MM.1S (cell line): ENCODE data around the gene MYO1B.
A peak's percentile ranks its signal among the peaks of the same experiment; 100 is the strongest.

Experiments
- DNase-seq: peaks from one replicate; pipeline ENCODE4 v3.0.0-alpha.2; 2015
- H2AFZ ChIP-seq: fragments of 300-600 bp; sonication (generic); 2 replicates; pipeline ENCODE4 v1.6.0; 2016; ENCODE audit warnings: antibody characterized with exemption, low read length
- H3F3A ChIP-seq: fragments of 300-600 bp; sonication (generic); 2 replicates; pipeline ENCODE4 v1.6.1; 2016; ENCODE audit warnings: mild to moderate bottlenecking, antibody characterized with exemption, low read length, moderate library complexity, mixed read lengths; ENCODE audit not compliant: insufficient read depth
- H3K27ac ChIP-seq: fragments of 300-600 bp; sonication (generic); 2 replicates; pipeline ENCODE4 v1.5.1; 2016; ENCODE audit warnings: mild to moderate bottlenecking, low read length
- H3K27me3 ChIP-seq: fragments of 300-600 bp; sonication (generic); replicated peaks from 2 replicates; pipeline ENCODE4 v1.6.0; 2016; ENCODE audit warnings: low read length; ENCODE audit not compliant: insufficient read depth
- H3K36me3 ChIP-seq: fragments of 300-600 bp; sonication (generic); replicated peaks from 2 replicates; pipeline ENCODE4 v1.6.1; 2016; ENCODE audit warnings: mild to moderate bottlenecking, low read length, mixed read lengths; ENCODE audit not compliant: insufficient read depth
- H3K4me1 ChIP-seq: fragments of 300-600 bp; sonication (generic); 2 replicates; pipeline ENCODE4 v1.6.1; 2016; ENCODE audit warnings: low read length, mixed read lengths
- H3K4me2 ChIP-seq: fragments of 300-600 bp; sonication (generic); 2 replicates; pipeline ENCODE4 v1.6.0; 2016; ENCODE audit warnings: low read depth, low read length
- H3K4me3 ChIP-seq: fragments of 300-600 bp; sonication (generic); 2 replicates; pipeline ENCODE4 v1.5.1; 2016; ENCODE audit warnings: low read length, mixed read lengths
- H3K79me2 ChIP-seq: fragments of 300-600 bp; sonication (generic); 2 replicates; pipeline ENCODE4 v1.6.1; 2016; ENCODE audit warnings: mixed run types, low read length, mixed read lengths
- H3K9ac ChIP-seq: fragments of 300-600 bp; sonication (generic); 2 replicates; pipeline ENCODE4 v1.6.1; 2016; ENCODE audit warnings: low read length, mixed read lengths
- H3K9me2 ChIP-seq: fragments of 300-600 bp; sonication (generic); replicated peaks from 2 replicates; pipeline ENCODE4 v1.6.1; 2016; ENCODE audit warnings: mild to moderate bottlenecking, low read length, mixed read lengths; ENCODE audit not compliant: insufficient read depth
- H3K9me3 ChIP-seq: fragments of 300-600 bp; sonication (generic); replicated peaks from 2 replicates; pipeline ENCODE4 v1.6.1; 2016; ENCODE audit warnings: mild to moderate bottlenecking, low read length, mixed read lengths; ENCODE audit not compliant: insufficient read depth
- H4K20me1 ChIP-seq: fragments of 300-600 bp; sonication (generic); 2 replicates; pipeline ENCODE4 v1.6.1; 2016; ENCODE audit warnings: mild to moderate bottlenecking, low read length, moderate library complexity, mixed read lengths; ENCODE audit not compliant: insufficient read depth
- EZH2 ChIP-seq: fragments of 300-600 bp; sonication (generic); optimal IDR thresholded peaks from 2 replicates; pipeline ENCODE3; 2017; ENCODE audit warnings: low read depth, mild to moderate bottlenecking, antibody characterized with exemption, low read length, mixed read lengths
- EZH2phosphoT487 ChIP-seq: fragments of 300-600 bp; sonication (generic); IDR thresholded peaks from 2 replicates; pipeline ENCODE4 v1.6.1; 2018; ENCODE audit warnings: antibody characterized with exemption, low read length
- TF ChIP-seq, protein P1 (sequence below): fragments of 300-600 bp; sonication (generic); IDR thresholded peaks from 2 replicates; pipeline ENCODE4 v1.5.1; 2016; ENCODE audit warnings: antibody characterized with exemption, low read length, mixed read lengths

The MYO1B gene

DNA sequence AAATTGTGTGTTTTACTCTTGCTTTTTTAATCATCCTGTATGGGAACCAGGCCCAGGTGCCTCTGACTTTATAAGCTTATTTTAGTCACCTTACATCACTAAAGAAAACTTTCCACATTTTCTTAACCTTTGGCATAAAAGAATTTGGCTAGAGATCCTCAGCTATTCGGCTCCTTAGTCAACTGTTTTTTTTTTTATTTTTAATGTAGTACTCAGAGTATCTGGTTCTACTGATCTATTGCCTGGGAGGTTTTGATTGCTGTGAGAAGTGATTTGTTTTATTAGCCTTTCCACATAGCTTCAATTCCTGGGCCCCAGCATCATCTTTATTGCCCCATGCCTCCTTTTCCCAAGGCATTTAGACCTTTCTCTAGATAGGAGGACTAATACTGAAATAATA, 121.0 kb downstream of the MYO1B start:
- Histone ChIP-seq H3K9ac (no peak overlapping the region), H3K4me1 (no peaks in the 10 kb centered on the region), H3K9me3 (no peaks in the 10 kb centered on the region), H4K20me1 (no peaks in the 10 kb centered on the region), H3F3A (no peaks in the 10 kb centered on the region), H3K9me2 (no peaks in the 10 kb centered on the region), H3K27me3 (no peaks in the 10 kb centered on the region), H2AFZ (no peak overlapping the region), H3K27ac (no peak overlapping the region), H3K4me2 (no peak overlapping the region), H3K4me3 (no peak overlapping the region), H3K36me3 (no peaks in the 10 kb centered on the region), H3K79me2 (no peaks in the 10 kb centered on the region)
- DNase-seq = no peak
- TF ChIP-seq EZH2 = no peak
- TF ChIP-seq, protein P1, sequence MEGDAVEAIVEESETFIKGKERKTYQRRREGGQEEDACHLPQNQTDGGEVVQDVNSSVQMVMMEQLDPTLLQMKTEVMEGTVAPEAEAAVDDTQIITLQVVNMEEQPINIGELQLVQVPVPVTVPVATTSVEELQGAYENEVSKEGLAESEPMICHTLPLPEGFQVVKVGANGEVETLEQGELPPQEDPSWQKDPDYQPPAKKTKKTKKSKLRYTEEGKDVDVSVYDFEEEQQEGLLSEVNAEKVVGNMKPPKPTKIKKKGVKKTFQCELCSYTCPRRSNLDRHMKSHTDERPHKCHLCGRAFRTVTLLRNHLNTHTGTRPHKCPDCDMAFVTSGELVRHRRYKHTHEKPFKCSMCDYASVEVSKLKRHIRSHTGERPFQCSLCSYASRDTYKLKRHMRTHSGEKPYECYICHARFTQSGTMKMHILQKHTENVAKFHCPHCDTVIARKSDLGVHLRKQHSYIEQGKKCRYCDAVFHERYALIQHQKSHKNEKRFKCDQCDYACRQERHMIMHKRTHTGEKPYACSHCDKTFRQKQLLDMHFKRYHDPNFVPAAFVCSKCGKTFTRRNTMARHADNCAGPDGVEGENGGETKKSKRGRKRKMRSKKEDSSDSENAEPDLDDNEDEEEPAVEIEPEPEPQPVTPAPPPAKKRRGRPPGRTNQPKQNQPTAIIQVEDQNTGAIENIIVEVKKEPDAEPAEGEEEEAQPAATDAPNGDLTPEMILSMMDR = no peak
- TF ChIP-seq EZH2phosphoT487 = no peak

DNA sequence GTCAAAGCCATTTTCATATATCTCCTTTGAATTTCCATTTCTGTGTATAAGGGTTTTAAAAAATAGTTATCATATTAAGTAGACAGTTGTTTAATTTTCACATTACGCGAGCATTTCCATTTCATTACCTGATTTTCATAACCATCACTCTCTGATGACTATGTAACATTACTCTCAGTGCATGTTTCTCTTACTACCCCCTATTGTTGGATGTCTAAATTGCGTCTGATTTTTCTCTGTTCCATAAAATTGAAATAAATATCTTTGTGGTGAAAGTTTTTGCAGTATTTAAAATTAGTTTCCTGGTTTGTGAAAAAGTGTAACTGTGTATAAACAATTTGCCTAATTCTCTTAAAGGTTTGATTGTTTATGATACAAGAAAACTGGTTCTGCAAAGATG, 123.8 kb downstream of the MYO1B start:
- H3K9me2 ChIP-seq = no peaks in the 10 kb centered on the region
- no peaks in the 10 kb centered on the region for H3K36me3 ChIP-seq
- H4K20me1 ChIP-seq = no peaks in the 10 kb centered on the region
- no peaks in the 10 kb centered on the region for H3K9me3 ChIP-seq
- H3K9ac ChIP-seq = no peak overlapping the region
- no peaks in the 10 kb centered on the region for H3K79me2 ChIP-seq
- H2AFZ ChIP-seq = no peak overlapping the region
- no peak for DNase-seq
- no peaks in the 10 kb centered on the region for H3K4me1 ChIP-seq
- H3K27ac ChIP-seq = no peak overlapping the region
- H3F3A ChIP-seq = no peaks in the 10 kb centered on the region
- TF ChIP-seq EZH2phosphoT487 = no peak
- TF ChIP-seq, protein P1 = peak; percentile 33
- no peaks in the 10 kb centered on the region for H3K27me3 ChIP-seq
- no peak overlapping the region for H3K4me2 ChIP-seq
- no peak overlapping the region for H3K4me3 ChIP-seq

DNA sequence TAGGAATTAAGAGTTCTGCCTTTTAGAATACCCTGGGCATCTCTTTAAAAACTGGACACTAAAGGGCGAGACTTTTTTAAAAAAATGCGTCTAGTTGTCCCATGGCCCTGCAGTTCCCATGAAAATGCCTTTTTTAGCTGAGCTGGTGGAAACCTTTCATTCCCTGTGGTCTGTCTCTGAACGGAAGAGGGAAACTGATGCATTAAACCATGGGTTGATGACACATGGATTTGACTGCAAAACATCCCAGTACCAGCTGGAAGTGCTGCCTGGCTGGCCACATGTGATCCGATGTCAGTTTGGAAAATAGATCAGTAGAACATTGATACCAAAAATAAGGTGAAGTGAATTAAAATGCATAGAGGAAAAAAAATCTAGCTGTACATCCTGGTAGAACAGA, 129.2 kb downstream of the MYO1B start:
- Histone ChIP-seq H4K20me1 (no peaks in the 10 kb centered on the region), H3K27me3 (no peaks in the 10 kb centered on the region), H3K4me3 (no peak overlapping the region), H3K4me2 (no peak overlapping the region), H3K27ac (no peak overlapping the region), H3K4me1 (no peaks in the 10 kb centered on the region), H3K9me2 (no peaks in the 10 kb centered on the region), H3K79me2 (no peaks in the 10 kb centered on the region), H3F3A (no peaks in the 10 kb centered on the region), H3K9ac (no peak overlapping the region), H3K36me3 (no peaks in the 10 kb centered on the region), H2AFZ (no peak overlapping the region), H3K9me3 (no peaks in the 10 kb centered on the region)
- TF ChIP-seq, protein P1 = no peak
- no peak for DNase-seq

DNA sequence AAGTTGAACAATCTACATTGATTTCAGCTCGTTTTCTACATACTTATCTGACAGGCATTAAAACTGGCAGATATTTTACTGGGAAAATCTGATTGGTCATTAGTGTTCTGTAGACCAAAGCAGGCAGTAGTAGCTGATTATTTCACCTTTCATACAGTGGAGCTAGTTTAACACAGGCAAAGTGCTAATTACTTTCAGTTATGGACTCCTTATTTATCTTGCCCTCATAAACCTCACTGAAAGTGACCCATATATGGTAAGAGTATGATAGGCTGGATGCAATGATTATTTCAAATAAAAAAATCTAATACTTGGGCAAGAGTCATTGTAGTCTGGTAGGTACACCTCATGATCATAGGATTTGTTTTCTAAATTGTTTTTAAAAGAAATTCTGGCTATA, 129.7 kb downstream of the MYO1B start:
- Histone ChIP-seq H3F3A (no peaks in the 10 kb centered on the region), H3K9ac (no peak overlapping the region), H3K4me3 (no peak overlapping the region), H3K79me2 (no peaks in the 10 kb centered on the region), H3K4me1 (no peaks in the 10 kb centered on the region), H3K36me3 (no peaks in the 10 kb centered on the region), H3K27me3 (no peaks in the 10 kb centered on the region), H3K9me2 (no peaks in the 10 kb centered on the region), H3K4me2 (no peak overlapping the region), H4K20me1 (no peaks in the 10 kb centered on the region), H2AFZ (no peak overlapping the region), H3K9me3 (no peaks in the 10 kb centered on the region), H3K27ac (no peak overlapping the region)
- TF ChIP-seq, protein P1 = no peak
- TF ChIP-seq EZH2 (no peak), EZH2phosphoT487 (no peak)
- DNase-seq = no peak
